Esophagus muscularis mucosa (tissue), 4 donors: ENCODE results near the gene STOML2. TPM values are rescaled to one million over a fixed set of nuclear protein-coding genes. Genes with fewer than 3 reads are reported as not detected.

ENCODE experiments used
- DNase-seq: peaks from one replicate; pipeline ENCODE4 v3.0.0-alpha.2; 2017; ENCODE audit errors: extremely low spot score
- H3K27ac ChIP-seq, 4 donors: fragments of 200-600 bp; sonication (generic); replicated peaks in 1 of 4; 1 replicate in 3 of 4; 2 replicates in 1 of 4; pipeline ENCODE4 v1.5.1; 2016 to 2019; ENCODE audit warnings: mild to moderate bottlenecking in 1 of 4
- H3K27me3 ChIP-seq, 4 donors: fragments of 200-600 bp; sonication (generic); one replicate each; pipeline versions ENCODE4 v1.5.1 to v1.6.0; 2016 to 2019
- H3K36me3 ChIP-seq, 4 donors: fragments of 200-600 bp; sonication (generic); one replicate each; pipeline ENCODE4 v1.5.1; 2016 to 2019
- H3K4me1 ChIP-seq, 4 donors: fragments of 200-600 bp; sonication (generic); one replicate each; pipeline ENCODE4 v1.5.1; 2016 to 2019
- H3K4me3 ChIP-seq, 4 donors: fragments of 200-600 bp; sonication (generic); 1 replicate in 2 of 4; 2 replicates in 2 of 4; pipeline ENCODE4 v1.5.1; 2016 to 2019; ENCODE audit warnings: mild to moderate bottlenecking in 4 of 4, moderate library complexity in 1 of 4
- H3K9me3 ChIP-seq, 4 donors: fragments of 200-600 bp; sonication (generic); 1 replicate in 3 of 4; 2 replicates in 1 of 4; pipeline ENCODE4 v1.5.1; 2016 to 2019
- EP300 ChIP-seq: sonication (generic); formaldehyde crosslinking; IDR thresholded peaks from one replicate; pipeline ENCODE4 v1.6.1; 2017; ENCODE audit warnings: antibody characterized with exemption
- POLR2A ChIP-seq: fragments of 450-650 bp; IDR thresholded peaks from one replicate; pipeline ENCODE4 v1.6.1; 2017; ENCODE audit warnings: antibody characterized with exemption, moderate library complexity, mild to moderate bottlenecking, low read depth
- POLR2AphosphoS5 ChIP-seq, 2 donors: sonication (generic); formaldehyde crosslinking; IDR thresholded peaks; one replicate each; pipeline ENCODE4 v1.6.1; 2017; ENCODE audit warnings: antibody characterized with exemption in 2 of 2
- WGBS: methylation state at CpG from one replicate; pipeline ENCODE4 v1.1.5; 2018; 5-methylcytosine and 5-hydroxymethylcytosine counted together
- intact Hi-C: fragments of 100-400 bp; cut with DNase I; formaldehyde crosslinking; loops from one replicate; pipeline ENCODE4 v1.15.1; 2023
- total RNA-seq, 4 donors: library from RNA; depleted of rRNA; stranded (reverse); fragments of >200 nt; gene quantifications; one replicate each; pipeline versions ENCODE4 v1.1.0 to v1.2.1, GENCODE V29; 2016
- TF ChIP-seq, protein P1 (sequence below), 3 experiments: fragments of 200-600 bp in 2 of 3; fragments of 450-650 bp in 1 of 3; sonication (generic) in 2 of 3; IDR thresholded peaks; one replicate each; pipeline ENCODE4 v1.5.1; 2017 to 2019; ENCODE audit warnings: antibody characterized with exemption in 3 of 3, mild to moderate bottlenecking in 2 of 3, moderate library complexity in 1 of 3

STOML2 gene
- total RNA-seq, 4 donors from 2014 or later: 108 to 130 (median 123) TPM

DNA sequence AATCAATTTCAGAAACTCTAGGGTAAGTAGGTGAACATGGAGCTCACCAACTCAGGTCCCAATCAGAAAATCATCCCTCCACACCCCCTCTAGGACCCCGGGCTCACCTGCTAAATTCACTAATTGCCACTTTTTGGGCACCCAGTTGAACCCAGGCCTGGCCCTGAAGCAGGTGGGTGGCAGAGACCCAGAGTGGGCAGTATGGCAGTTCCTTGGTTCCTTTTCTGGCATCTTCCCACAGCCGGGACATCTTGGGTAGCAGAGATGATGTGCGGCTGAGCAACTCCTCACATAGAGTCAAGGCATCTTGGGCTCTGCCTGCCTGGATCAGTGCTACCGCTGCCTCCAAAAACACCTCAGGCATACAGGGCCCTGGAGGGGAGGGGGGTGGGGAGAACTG lies 27.6 kb downstream of the STOML2 start:
- peaks cover 0 to 32% (median 14%) of the 10 kb centered on the region in 4 donors for H3K36me3 ChIP-seq
- intact Hi-C loops: no loop called here
- H3K4me1 ChIP-seq: peaks cover 22 to 41% (median 33%) of the 10 kb centered on the region in 4 donors
- no peaks in the 10 kb centered on the region for H3K9me3 ChIP-seq
- no peak overlapping the region for H3K4me3 ChIP-seq
- TF ChIP-seq EP300: no peak
- no peak for TF ChIP-seq POLR2A
- TF ChIP-seq, protein P1, sequence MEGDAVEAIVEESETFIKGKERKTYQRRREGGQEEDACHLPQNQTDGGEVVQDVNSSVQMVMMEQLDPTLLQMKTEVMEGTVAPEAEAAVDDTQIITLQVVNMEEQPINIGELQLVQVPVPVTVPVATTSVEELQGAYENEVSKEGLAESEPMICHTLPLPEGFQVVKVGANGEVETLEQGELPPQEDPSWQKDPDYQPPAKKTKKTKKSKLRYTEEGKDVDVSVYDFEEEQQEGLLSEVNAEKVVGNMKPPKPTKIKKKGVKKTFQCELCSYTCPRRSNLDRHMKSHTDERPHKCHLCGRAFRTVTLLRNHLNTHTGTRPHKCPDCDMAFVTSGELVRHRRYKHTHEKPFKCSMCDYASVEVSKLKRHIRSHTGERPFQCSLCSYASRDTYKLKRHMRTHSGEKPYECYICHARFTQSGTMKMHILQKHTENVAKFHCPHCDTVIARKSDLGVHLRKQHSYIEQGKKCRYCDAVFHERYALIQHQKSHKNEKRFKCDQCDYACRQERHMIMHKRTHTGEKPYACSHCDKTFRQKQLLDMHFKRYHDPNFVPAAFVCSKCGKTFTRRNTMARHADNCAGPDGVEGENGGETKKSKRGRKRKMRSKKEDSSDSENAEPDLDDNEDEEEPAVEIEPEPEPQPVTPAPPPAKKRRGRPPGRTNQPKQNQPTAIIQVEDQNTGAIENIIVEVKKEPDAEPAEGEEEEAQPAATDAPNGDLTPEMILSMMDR (IDR thresholded peaks at IDR 0.05): no peak
- TF ChIP-seq POLR2AphosphoS5 (IDR thresholded peaks at IDR 0.05): no peak
- H3K27me3 ChIP-seq: no peaks in the 10 kb centered on the region
- DNase-seq: no peak
- WGBS: 94% methylated on average over 3 of the region's 4 CpGs
- no peak overlapping the region for H3K27ac ChIP-seq

DNA sequence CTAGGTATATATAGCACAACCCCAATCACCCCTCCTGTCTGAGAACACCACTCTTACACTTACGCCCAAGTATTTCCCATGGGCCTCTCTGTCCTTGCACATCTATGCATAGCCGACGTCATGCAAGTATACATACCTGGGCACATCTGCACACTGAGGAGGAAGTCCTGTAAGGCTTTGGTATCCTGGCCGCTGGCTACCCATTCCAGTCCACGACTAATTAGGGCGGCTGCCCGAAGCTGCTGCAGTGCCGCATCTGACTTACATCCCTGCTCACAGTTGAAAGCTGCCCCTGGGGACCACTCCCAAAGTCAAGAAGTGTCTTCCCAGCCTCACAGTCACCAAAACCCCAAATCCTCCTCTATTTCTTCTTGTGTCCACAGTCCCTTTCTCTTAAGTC lies 28.1 kb downstream of the STOML2 start:
- WGBS: 96% methylated on average over 8 of the region's 8 CpGs
- no peak overlapping the region for H3K4me3 ChIP-seq
- TF ChIP-seq POLR2A: no peak
- TF ChIP-seq POLR2AphosphoS5 (IDR thresholded peaks at IDR 0.05): no peak
- TF ChIP-seq, protein P1 (IDR thresholded peaks at IDR 0.05): no peak
- no peak for TF ChIP-seq EP300
- no peaks in the 10 kb centered on the region for H3K9me3 ChIP-seq
- peaks cover 0 to 32% (median 14%) of the 10 kb centered on the region in 4 donors for H3K36me3 ChIP-seq
- H3K4me1 ChIP-seq: peaks cover 28 to 45% (median 37%) of the 10 kb centered on the region in 4 donors
- no peak for DNase-seq
- intact Hi-C loops: loop anchor here (5.0 kb wide), 1 partner anchor 87 kb away; the partner anchor contains the start of gene DNAJB5
- H3K27ac ChIP-seq: no peak overlapping the region
- H3K27me3 ChIP-seq: no peaks in the 10 kb centered on the region

DNA sequence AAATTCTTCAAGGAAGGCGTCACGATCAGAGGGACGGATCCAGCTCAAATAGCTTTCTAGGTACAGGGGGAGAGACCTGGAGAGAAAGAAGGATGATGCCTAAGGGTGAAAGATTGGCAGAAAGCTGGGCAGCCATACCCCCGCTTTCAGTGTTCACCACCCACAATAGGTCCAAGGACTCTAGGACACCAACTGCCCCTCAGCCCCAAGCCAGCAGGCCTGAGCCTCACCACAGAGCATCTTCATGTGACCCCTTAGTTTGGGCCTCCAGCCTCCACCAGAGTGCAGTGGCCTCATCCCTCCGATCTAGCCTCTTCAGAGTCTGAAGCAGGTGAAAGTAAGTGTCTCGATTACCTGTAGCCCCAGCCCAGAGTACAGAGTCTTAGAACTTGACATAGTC lies 28.8 kb downstream of the STOML2 start:
- DNase-seq: no peak
- Histone ChIP-seq H3K36me3 (peaks cover 0 to 32% (median 14%) of the 10 kb centered on the region in 4 donors), H3K27me3 (no peaks in the 10 kb centered on the region), H3K4me1 (peaks cover 31 to 48% (median 40%) of the 10 kb centered on the region in 4 donors), H3K4me3 (no peak overlapping the region), H3K9me3 (no peaks in the 10 kb centered on the region), H3K27ac (no peak overlapping the region)
- TF ChIP-seq POLR2AphosphoS5 (IDR thresholded peaks at IDR 0.05) (no peak), POLR2A (no peak), EP300 (no peak)
- TF ChIP-seq, protein P1 (IDR thresholded peaks at IDR 0.05): no peak
- intact Hi-C loops: loop anchor here (5.0 kb wide), 1 partner anchor 87 kb away; the partner anchor contains the start of gene DNAJB5
- 100% methylated on average over 6 of the region's 6 CpGs for WGBS

DNA sequence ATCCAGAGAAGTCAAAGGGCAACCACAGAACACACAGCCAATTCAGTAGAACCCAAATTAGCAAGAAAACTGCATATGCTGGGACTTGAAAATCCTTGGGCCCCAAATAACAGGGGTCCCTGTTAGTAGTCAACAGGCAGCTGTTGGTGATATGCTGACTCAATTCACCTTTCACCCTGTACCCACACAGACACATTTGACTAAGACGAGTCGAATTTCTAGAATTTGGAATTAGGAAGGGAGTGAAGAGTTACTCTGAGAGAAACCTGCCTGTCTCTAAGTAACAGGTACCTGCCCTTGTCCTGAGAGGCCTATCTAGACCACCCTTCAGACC lies 29.7 kb downstream of the STOML2 start:
- peak overlapping the region; percentile 98 to 100 (median 100) for H3K27ac ChIP-seq
- TF ChIP-seq EP300 (no peak), POLR2AphosphoS5 (IDR thresholded peaks at IDR 0.05) (no peak), POLR2A (no peak)
- TF ChIP-seq, protein P1 (IDR thresholded peaks at IDR 0.05): no peak
- H3K4me3 ChIP-seq: peak overlapping the region in 3 of 4 donors; percentile 85 to 96 (median 89)

More for the DNA sequence above, 29.7 kb downstream of the STOML2 start:
- no peak for DNase-seq
- H3K27me3 ChIP-seq: no peaks in the 10 kb centered on the region
- H3K36me3 ChIP-seq: peaks cover 0 to 32% (median 14%) of the 10 kb centered on the region in 4 donors
- no peaks in the 10 kb centered on the region for H3K9me3 ChIP-seq
- WGBS: 100% methylated on average over 2 of the region's 2 CpGs
- peaks cover 31 to 48% (median 40%) of the 10 kb centered on the region in 4 donors for H3K4me1 ChIP-seq
- intact Hi-C loops: loop anchor here (5.0 kb wide), 1 partner anchor 86 kb away; the partner anchor contains the start of gene DNAJB5
